ENCODE measurements around the gene RNASEL.

RNASEL gene

DNA sequence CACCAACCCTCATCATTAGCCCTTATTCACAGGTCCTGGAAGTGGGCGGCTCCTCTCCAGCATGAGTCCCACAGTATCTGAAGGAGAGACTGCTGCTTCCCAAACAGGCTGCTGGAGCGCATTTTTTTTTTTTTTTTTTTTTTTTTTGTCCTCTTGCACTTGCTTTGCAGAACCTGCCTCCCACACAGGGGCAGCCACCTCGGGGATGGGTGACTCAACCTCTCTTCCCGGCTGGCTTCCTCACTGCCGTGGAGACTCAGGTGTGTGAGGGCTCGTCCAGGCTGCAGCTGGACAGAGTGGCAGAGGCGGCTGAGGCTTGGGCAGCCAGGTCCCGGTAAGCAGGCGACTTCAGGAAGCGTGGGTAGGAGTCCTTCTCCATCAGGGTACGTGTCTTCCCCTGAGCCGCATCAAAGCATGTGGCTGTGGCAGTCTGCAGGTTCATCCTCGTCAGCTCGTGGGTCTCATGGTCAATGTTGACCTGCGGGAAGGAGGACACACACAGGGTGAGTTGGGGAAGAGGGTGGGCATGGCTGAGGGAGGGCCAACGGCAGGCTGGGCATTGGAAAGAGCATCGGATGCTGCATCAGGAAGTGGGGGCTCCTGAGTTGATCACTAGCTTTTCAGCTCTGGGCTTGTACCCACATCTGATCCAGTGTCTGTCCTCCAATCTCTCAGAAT lies 11.1 kb upstream of the RNASEL start:
- DNase-seq (ENCODE audit: low read depth): no peak

DNA sequence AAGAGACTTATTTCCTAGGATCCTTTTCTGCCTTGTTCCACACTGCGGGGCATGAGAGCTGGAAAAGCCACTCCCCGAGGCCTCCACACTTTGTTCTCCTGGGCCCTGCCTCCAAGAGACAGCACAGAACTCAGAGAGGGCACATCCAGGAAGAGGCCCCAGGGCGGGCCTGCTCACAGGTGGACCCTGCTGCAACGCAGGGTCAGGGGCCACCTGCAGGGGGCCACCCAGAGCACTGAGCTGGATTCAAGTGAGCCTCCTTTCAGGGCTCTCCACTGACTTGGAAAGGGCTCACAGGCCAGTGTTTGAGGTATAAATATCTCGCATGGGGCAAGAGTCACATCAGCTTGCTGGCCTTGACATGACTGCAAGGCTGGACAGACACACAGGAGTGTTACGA lies 10.3 kb upstream of the RNASEL start:
- DNase-seq (ENCODE audit: low read depth): no peak

- DNase-seq (ENCODE audit: low read depth): no peak
Measured at GRCh38 chr1:182598296-182598695, 9.2 kb upstream of the RNASEL start.

GRCh38 chr1:182596934-182597333 lies 7.9 kb upstream of the RNASEL start:
- DNase-seq (ENCODE audit: low read depth): no peak

GRCh38 chr1:182595641-182596240 lies 6.7 kb upstream of the RNASEL start:
- peak; percentile 31 for DNase-seq (ENCODE audit: low read depth)

GRCh38 chr1:182589931-182590330 lies 875 bp upstream of the RNASEL start:
- DNase-seq (ENCODE audit: low read depth): no peak

DNA sequence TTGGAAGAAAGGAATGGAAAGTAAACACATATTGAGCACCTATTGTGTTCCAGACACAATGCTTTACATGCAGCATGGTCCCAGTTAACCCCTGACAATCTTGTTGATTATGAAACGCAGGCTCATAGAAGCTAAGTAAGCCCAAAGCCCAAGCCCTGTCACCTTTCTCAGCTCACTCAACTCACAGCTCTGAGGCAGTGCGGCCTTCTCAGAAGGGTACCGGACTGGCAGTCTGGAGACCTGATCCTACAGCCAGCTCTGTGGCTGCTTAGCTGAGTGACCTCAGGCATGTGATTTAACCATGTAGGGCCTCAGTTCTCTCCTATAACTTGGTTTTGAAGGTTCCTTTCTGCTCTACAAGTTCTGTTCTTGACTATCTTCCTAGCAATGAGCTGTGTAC lies 464 bp upstream of the RNASEL start:
- DNase-seq (ENCODE audit: low read depth): no peak

- no peak for DNase-seq (ENCODE audit: low read depth)
Measured at GRCh38 chr1:182587666-182588499, 1.2 kb downstream of the RNASEL start.

- no peak for DNase-seq (ENCODE audit: low read depth)
Measured at GRCh38 chr1:182587093-182587492, 2.0 kb downstream of the RNASEL start.

- DNase-seq (ENCODE audit: low read depth): no peak
Measured at GRCh38 chr1:182586380-182586779, 2.7 kb downstream of the RNASEL start.

DNA sequence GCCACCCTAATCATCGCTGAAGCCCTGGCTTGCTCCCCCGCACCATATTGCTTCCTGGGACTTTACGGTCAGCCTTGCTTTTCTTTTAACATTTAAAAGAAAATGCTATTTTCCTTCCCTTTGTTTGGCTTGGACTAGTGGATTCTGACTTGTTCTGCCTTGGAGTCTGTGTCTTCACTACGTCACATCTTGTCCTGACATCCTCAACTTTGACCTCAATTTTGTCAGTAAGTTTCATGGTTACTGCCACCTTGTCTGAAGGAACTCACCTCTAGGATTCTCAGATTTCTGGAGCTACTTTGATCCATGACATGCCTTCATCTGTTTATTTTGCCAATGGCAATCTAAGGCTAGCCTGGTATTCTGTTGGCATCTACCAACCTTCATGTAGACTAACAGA lies 4.3 kb downstream of the RNASEL start:
- no peak for DNase-seq (ENCODE audit: low read depth)

- no peak for DNase-seq (ENCODE audit: low read depth)
Measured at GRCh38 chr1:182580736-182581135, 8.3 kb downstream of the RNASEL start.

GRCh38 chr1:182575540-182576149 lies 13.4 kb downstream of the RNASEL start:
- peak; percentile 32 for DNase-seq (ENCODE audit: low read depth)

DNA sequence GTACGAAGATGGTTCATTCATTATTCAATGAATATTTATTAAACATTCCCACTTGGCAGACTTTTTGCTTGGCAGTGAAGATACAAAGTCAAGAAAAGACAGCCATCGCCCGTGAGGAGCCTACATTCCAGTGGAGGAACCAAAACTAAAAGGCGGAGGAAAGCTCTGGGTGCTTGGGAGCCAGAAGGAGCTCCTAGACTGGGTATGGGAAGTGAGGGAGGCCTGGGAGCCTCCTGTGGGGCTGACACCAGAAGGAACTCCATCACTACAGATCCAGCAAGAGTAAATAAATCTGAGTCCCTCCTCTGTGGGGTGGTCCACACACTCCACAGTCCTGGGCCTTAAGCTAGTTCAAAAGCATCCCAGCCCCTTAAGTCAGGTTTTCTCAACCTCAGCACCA lies 14.9 kb downstream of the RNASEL start:
- no peak for DNase-seq (ENCODE audit: low read depth)

DNA sequence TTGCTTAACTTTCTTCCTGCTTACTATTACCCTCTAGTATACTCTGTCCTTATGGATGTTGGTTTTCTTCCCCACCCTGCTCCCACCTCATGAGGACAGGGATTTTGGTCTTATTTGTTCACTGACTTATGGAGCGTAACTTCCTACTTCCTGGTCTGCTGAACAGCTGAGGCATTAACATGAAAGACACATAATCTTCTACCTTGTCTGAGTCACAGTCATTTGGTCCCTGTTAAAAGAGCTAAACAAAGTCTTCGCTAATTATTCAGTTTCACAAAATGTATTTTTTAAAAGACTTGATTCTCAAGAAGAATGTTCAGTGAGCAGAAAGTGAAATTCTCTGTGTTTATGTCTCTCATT lies 18.5 kb downstream of the RNASEL start:
- no peak for DNase-seq (ENCODE audit: low read depth)

- DNase-seq (ENCODE audit: low read depth): no peak
Measured at GRCh38 chr1:182569939-182570610, 19.0 kb downstream of the RNASEL start.

- DNase-seq (ENCODE audit: low read depth): no peak
Measured at GRCh38 chr1:182568647-182569284, 20.3 kb downstream of the RNASEL start.

DNA sequence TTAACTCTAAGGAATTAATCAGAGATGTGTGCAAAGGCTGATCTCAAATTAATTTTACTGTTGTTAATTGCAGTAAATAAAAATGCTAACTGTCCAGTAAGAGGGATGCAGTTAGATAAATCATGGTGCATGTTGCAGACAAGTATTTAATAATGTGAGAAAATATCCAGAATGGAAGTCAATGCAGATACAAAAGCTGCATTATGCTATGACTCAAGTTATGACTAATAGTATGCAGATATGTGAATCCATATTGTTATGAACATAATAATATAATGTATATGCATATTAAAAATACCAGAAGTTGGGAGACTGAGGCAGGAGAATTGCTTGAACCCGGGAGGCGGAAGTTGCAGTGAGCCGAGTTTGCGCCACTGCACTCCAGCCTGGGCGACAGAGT lies 21.4 kb downstream of the RNASEL start:
- no peak for DNase-seq (ENCODE audit: low read depth)

DNA sequence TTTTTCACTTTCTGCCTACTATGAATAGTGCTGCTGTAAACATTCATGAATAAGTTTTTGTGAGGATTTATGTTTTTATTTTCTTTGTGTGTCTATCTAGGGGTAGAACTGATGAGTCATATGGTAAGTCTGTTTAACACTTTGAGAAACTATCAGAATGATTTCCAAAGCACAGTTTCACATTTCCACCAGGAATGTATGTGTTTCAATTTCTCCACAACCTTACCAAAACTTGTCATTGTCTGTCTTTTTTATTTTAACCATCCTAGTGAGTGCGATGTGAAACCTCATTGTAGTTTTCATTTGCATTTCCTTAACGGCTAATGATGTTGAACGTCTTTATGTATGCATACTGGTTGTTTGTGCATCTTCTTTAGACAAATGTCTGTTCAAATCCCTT lies 23.5 kb downstream of the RNASEL start:
- DNase-seq (ENCODE audit: low read depth): no peak

DNA sequence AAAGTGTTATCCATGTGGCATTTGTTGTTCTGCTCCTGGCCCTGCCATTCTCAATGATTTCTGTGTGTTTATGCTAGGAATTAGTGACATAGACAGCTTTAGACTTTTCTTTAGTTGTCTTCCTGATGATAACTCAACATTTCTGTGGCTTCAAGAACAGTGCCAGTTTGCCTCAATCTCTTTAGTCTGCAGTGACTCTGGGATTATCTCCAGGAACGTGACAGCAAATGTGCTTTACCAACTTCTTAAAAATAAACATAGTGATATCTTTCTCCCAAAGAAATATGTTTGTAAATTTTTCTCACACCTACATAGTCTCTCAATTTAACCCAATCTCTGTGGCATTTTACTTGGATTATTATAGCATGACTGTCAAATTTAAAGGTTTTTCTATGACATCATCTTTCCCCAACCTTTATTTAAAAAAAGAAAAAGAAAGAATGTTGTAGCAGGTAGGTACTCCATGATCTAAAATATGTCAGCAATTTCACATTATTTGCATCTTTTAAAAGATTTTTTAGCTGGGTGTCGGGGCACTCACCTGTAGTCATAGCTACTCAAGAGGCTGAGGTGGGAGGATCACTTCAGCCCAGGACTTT lies 24.6 kb downstream of the RNASEL start:
- no peak for DNase-seq (ENCODE audit: low read depth)

DNA sequence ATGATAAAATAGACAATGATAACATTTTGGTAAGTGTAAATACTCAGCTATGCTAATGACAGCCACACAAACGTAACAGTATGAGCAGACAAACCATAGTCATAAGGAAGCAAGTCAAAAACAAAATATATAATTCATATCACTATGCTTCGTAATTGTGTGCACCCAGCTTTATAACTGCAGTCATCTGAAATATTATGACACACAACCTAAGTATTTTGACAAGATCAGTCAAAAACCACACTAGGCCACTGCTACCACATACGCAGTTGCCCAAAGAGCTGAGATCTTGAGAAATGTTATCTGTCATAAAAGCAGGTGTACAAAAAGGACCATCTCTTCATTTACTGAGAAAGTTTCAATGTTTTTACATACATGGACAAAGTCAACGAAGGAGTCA lies 26.0 kb downstream of the RNASEL start:
- DNase-seq (ENCODE audit: low read depth): no peak

All from non-pigmented ciliary epithelial cell (primary cell).